HG03432 (cell line): Measurements from ENCODE around the gene AGPAT2.

Experiments
- ATAC-seq: cut with Tn5 transposase; IDR thresholded peaks from one replicate; pipeline ENCODE4 v1.9.1; 2021; ENCODE audit warnings: mild to moderate bottlenecking, moderate library complexity; ENCODE audit not compliant: unreplicated experiment

AGPAT2 gene

GRCh38 chr9:136703276-136703860, 16.1 kb upstream of the AGPAT2 start:
- ATAC-seq = no peak

GRCh38 chr9:136701668-136702053, 14.4 kb upstream of the AGPAT2 start:
- no peak for ATAC-seq

- no peak for ATAC-seq
Measured at GRCh38 chr9:136700959-136701667, 13.9 kb upstream of the AGPAT2 start.

- ATAC-seq = no peak
Measured at GRCh38 chr9:136700304-136700703, 13.0 kb upstream of the AGPAT2 start.

- no peak for ATAC-seq
Measured at GRCh38 chr9:136698635-136699246, 11.5 kb upstream of the AGPAT2 start.

- no peak for ATAC-seq
Measured at GRCh38 chr9:136697821-136698526, 10.7 kb upstream of the AGPAT2 start.

- no peak for ATAC-seq
Measured at GRCh38 chr9:136697146-136697820, 10.0 kb upstream of the AGPAT2 start.

- no peak for ATAC-seq
Measured at GRCh38 chr9:136696502-136696901, 9.2 kb upstream of the AGPAT2 start.

- no peak for ATAC-seq
Measured at GRCh38 chr9:136695955-136696354, 8.7 kb upstream of the AGPAT2 start.

- ATAC-seq = no peak
Measured at GRCh38 chr9:136695435-136695895, 8.2 kb upstream of the AGPAT2 start.

GRCh38 chr9:136694872-136695247, 7.6 kb upstream of the AGPAT2 start:
- ATAC-seq = no peak

- ATAC-seq = no peak
Measured at GRCh38 chr9:136694163-136694871, 7.1 kb upstream of the AGPAT2 start.

GRCh38 chr9:136693490-136694162, 6.4 kb upstream of the AGPAT2 start:
- ATAC-seq = no peak

GRCh38 chr9:136693135-136693489, 5.9 kb upstream of the AGPAT2 start:
- no peak for ATAC-seq

- ATAC-seq = no peak
Measured at GRCh38 chr9:136692185-136693134, 5.2 kb upstream of the AGPAT2 start.

GRCh38 chr9:136691316-136692184, 4.3 kb upstream of the AGPAT2 start:
- no peak for ATAC-seq

GRCh38 chr9:136690806-136691261, 3.6 kb upstream of the AGPAT2 start:
- ATAC-seq = no peak
